Measurements from ENCODE around the gene MB21D2. TPM values are rescaled to one million over a fixed set of nuclear protein-coding genes. Genes with fewer than 3 reads are reported as not detected.
"Not testable (repeated sequence)": the region's sequence is repeated elsewhere in the genome, so short reads cannot be mapped to it uniquely, and the experiment has no call there.

Gene MB21D2
- total and polyA plus RNA-seq, 12 donors: 1.4 to 16.8 (median 5.8) TPM

- intact Hi-C loops (cut with DNase I): no loop called here
- no peaks in the 10 kb centered on the region for H3K27me3 ChIP-seq
- H3K4me3 ChIP-seq: no peak overlapping the region
- H3K27ac ChIP-seq: no peak overlapping the region
- 83 to 89% (median 88%) methylated on average over 14 of the region's 14 CpGs for WGBS, 4 donors
- H3K36me3 ChIP-seq (replicated peaks in 1 of 2): no peaks in the 10 kb centered on the region
- DNase-seq: no peak
- H3K9me3 ChIP-seq (replicated peaks in 1 of 3): no peaks in the 10 kb centered on the region
- TF ChIP-seq CTCF (IDR thresholded peaks at IDR 0.05): no peak
- TF ChIP-seq POLR2A (IDR thresholded peaks at IDR 0.05): no peak
- H3K4me1 ChIP-seq (replicated peaks in 1 of 2): peaks cover 6 to 17% of the 10 kb centered on the region in 2 donors
Observed at GRCh38 chr3:192850451-192850981, 67.1 kb downstream of the MB21D2 start.

- intact Hi-C loops (cut with DNase I); H3K9me3 ChIP-seq (replicated peaks in 1 of 3); H3K27ac ChIP-seq; H3K36me3 ChIP-seq (replicated peaks in 1 of 2); H3K27me3 ChIP-seq; DNase-seq; H3K4me3 ChIP-seq: not testable (repeated sequence)
- WGBS, 4 donors: 93 to 97% (median 95%) methylated on average over 11 of the region's 11 CpGs
- H3K4me1 ChIP-seq (replicated peaks in 1 of 2): peaks cover 6 to 17% of the 10 kb centered on the region in 2 donors
Observed at GRCh38 chr3:192849821-192850220, 67.8 kb downstream of the MB21D2 start.

- Histone ChIP-seq H3K4me3 (no peak overlapping the region), H3K27ac (no peak overlapping the region), H3K4me1 (replicated peaks in 1 of 2) (peaks cover 6 to 17% of the 10 kb centered on the region in 2 donors), H3K9me3 (replicated peaks in 1 of 3) (no peaks in the 10 kb centered on the region), H3K27me3 (no peaks in the 10 kb centered on the region), H3K36me3 (replicated peaks in 1 of 2) (no peaks in the 10 kb centered on the region)
- TF ChIP-seq CTCF (IDR thresholded peaks at IDR 0.05): no peak
- no peak for TF ChIP-seq POLR2A (IDR thresholded peaks at IDR 0.05)
- intact Hi-C loops (cut with DNase I): no loop called here
- no peak for DNase-seq
- WGBS, 4 donors: 86 to 91% (median 88%) methylated on average over 11 of the region's 11 CpGs
Observed at GRCh38 chr3:192848371-192849233, 69.1 kb downstream of the MB21D2 start.

GRCh38 chr3:192847941-192848340 lies 69.7 kb downstream of the MB21D2 start:
- Histone ChIP-seq H3K36me3 (replicated peaks in 1 of 2) (no peaks in the 10 kb centered on the region), H3K27ac (no peak overlapping the region), H3K27me3 (no peaks in the 10 kb centered on the region), H3K9me3 (replicated peaks in 1 of 3) (no peaks in the 10 kb centered on the region), H3K4me1 (replicated peaks in 1 of 2) (peaks cover 6 to 17% of the 10 kb centered on the region in 2 donors), H3K4me3 (no peak overlapping the region)
- 67 to 87% (median 79%) methylated on average over 3 of the region's 3 CpGs for WGBS, 4 donors
- no peak for TF ChIP-seq CTCF (IDR thresholded peaks at IDR 0.05)
- TF ChIP-seq POLR2A (IDR thresholded peaks at IDR 0.05): no peak
- no peak for DNase-seq
- intact Hi-C loops (cut with DNase I): no loop called here

- Histone ChIP-seq H3K4me3 (no peak overlapping the region), H3K36me3 (replicated peaks in 1 of 2) (no peaks in the 10 kb centered on the region), H3K27ac (no peak overlapping the region), H3K4me1 (replicated peaks in 1 of 2) (no peaks in the 10 kb centered on the region), H3K9me3 (replicated peaks in 1 of 3) (no peaks in the 10 kb centered on the region), H3K27me3 (no peaks in the 10 kb centered on the region)
- WGBS, 4 donors: 89 to 94% (median 91%) methylated on average over 4 of the region's 4 CpGs
- intact Hi-C loops (cut with DNase I): no loop called here
- TF ChIP-seq CTCF (IDR thresholded peaks at IDR 0.05) (no peak), POLR2A (IDR thresholded peaks at IDR 0.05) (no peak)
- DNase-seq: no peak
Observed at GRCh38 chr3:192845526-192845855, 72.2 kb downstream of the MB21D2 start.

Data from adrenal gland (tissue), 12 donors.